ENCODE measurements around the gene TVP23C.

GRCh38 chr17:15480204-15480603 is 83.1 kb downstream of the TVP23C start:
- TF ChIP-seq ZNF512 (tag; IDR thresholded peaks at IDR 0.05) (no peak), SREBF2 (CRISPR knock-in tag; IDR thresholded peaks at IDR 0.05) (no peak), RBM25 (IDR thresholded peaks at IDR 0.05; ENCODE audit: low read depth, low read length, severe bottlenecking) (no peak), HDAC3 (IDR thresholded peaks at IDR 0.05; ENCODE audit: borderline replicate concordance, partially characterized antibody) (no peak), CTCF (IDR thresholded peaks at IDR 0.05 in 2 of 3, conservative IDR thresholded peaks at IDR 0.05 in 1 of 3; ENCODE audit: insufficient read depth in 2 of 3, low read depth in 1 of 3, low read length in 3 of 3) (no peak), NR3C1 (CRISPR knock-in tag; IDR thresholded peaks at IDR 0.05) (no peak)

Measured in K562 (cell line).